LNCaP clone FGC (cell line): ENCODE data around the gene AHCTF1.
A peak's percentile ranks its signal among the peaks of the same experiment; 100 is the strongest.

Experiments
- DNase-seq: peaks from one replicate; pipeline ENCODE4 v3.0.0-alpha.2; 2011; ENCODE audit warnings: low read depth
- H3K4me3 ChIP-seq: 2 replicates; pipeline ENCODE4 v1.5.1; 2011; ENCODE audit warnings: mild to moderate bottlenecking, low read depth, low read length, control low read depth
- TF ChIP-seq, protein P1 (sequence below): IDR thresholded peaks from 2 replicates; pipeline ENCODE4 v1.5.1; 2012; ENCODE audit warnings: mild to moderate bottlenecking; ENCODE audit not compliant: control insufficient read depth, insufficient read depth; ENCODE audit errors: extremely low read depth

The AHCTF1 gene

DNA sequence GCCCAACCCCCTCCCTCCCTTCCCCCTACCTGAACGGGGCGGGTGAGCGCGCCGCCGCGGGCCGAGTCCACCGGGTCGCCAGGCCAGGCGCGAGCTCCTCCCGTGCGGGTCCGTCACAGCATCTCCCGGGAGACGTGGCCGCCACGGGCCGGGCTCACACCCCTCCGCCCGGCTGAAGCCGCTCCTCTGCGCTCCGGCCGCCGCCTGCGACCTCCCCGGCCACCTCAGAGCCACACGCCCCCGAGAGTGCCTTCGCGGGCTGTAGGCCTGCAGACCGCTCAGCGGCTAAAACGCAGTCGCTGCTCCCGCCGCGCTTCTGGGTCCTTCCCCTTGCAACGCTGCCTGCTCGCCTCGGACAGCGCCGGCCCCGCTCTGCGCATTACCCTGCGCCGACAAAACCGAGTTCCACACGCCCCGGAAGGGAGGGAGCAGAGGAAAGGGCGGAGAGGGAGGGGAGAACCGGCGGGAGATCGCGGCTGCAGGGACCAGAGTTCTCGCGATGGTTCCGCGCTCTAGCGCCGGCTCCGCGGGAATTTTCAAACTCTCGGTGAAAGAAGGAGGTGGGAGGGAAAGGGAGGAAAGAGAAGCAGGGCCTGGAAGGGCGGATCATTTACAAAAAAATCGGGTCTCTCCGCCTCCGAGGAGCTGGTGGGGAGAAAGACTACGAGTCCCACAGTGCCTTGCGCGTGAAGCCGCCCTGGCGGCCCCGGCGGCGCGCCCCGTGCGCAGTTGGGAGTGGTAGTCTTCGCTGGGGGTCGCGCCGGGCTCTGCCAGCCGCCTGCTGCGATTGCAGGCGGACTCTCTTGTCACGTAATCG is at the start of gene AHCTF1:
Gene AHCTF1, minus strand, starts transcription at position 400 of the 817 bp plus-strand sequence. CDS start 13,578 bp downstream, outside the sequence.
- TF ChIP-seq, protein P1, sequence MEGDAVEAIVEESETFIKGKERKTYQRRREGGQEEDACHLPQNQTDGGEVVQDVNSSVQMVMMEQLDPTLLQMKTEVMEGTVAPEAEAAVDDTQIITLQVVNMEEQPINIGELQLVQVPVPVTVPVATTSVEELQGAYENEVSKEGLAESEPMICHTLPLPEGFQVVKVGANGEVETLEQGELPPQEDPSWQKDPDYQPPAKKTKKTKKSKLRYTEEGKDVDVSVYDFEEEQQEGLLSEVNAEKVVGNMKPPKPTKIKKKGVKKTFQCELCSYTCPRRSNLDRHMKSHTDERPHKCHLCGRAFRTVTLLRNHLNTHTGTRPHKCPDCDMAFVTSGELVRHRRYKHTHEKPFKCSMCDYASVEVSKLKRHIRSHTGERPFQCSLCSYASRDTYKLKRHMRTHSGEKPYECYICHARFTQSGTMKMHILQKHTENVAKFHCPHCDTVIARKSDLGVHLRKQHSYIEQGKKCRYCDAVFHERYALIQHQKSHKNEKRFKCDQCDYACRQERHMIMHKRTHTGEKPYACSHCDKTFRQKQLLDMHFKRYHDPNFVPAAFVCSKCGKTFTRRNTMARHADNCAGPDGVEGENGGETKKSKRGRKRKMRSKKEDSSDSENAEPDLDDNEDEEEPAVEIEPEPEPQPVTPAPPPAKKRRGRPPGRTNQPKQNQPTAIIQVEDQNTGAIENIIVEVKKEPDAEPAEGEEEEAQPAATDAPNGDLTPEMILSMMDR, result no peak

GRCh38 chr1:246978785-246979184 is 47.0 kb upstream of the AHCTF1 start:
- DNase-seq, result no peak
- TF ChIP-seq, protein P1, result no peak
- H3K4me3 ChIP-seq, result no peak overlapping the region

More for the DNA sequence above, at the start of gene AHCTF1:
- H3K4me3 ChIP-seq, result peak within 1 kb of the TSS; percentile 90
- DNase-seq, result peak; percentile 96

DNA sequence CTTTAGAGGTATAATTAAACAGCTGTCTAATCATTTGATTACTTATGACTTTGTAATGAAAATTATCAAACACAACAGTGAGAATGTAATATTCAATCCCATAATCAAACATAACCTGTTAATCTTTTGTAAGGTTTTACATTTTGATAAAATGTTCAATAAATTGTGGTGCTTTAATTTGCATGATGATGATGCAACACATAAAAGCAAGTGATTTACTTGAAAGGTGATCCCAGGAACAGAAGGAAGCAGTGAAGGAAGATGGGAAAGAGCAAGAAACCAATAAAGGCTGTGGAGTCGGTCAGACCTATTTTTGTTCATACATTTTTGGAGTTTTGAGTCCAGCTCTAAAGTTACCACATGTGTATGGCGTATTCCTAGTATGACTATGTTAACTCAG is 46.5 kb upstream of the AHCTF1 start:
- no peak overlapping the region for H3K4me3 ChIP-seq

DNA sequence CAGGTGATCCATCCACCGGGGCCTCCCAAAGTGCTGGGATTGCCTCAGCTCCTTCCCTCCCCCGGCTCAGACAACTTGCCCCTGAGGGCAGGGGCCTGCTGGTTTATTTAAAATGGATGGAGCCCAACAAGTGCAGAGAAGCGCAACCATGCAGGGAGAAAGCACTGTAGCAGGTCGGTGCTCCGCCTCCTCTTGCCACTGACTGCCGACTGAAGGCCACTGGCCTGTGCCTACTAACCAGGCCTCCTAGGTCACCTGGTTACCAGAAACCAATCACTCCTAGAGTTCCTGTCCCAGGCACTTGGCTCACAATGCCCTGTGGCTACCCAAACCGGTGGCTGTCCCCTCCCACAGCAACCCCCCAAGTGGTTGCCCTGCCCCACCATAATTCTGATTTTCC is 40.2 kb upstream of the AHCTF1 start:
- no peak overlapping the region for H3K4me3 ChIP-seq
- no peak for DNase-seq
- TF ChIP-seq, protein P1, result no peak

More for the DNA sequence above, 46.5 kb upstream of the AHCTF1 start:
- DNase-seq, result no peak
- TF ChIP-seq, protein P1, result no peak

DNA sequence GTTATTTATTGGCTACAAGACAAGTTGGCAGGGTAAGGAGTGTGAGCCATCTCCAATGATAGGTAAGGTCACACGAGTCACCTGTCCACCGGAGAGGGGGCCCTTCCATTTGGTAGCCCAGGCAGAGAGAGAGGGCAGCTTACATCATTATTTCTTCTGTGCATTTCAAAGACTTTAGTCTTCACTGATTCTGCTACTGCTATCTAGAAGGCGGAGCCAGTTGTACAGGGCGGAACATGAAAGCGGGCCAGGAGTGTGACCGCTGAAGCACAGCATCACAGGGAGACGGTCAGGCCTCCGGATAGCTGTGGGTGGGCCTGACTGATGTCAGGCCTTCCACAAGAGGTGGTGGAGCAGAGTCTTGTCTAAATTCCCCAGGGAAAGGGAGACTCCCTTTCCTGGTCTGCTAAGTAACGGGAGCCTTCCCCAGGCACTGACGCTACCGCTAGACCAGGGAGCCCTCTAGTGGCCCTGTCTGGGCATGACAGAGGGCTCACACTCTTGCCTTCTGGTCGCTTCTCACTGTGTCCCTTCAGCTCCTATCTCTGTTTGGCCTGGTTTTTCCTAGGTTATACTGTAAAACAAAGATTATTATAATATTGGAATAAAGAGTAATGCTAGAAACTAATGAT is 39.5 kb upstream of the AHCTF1 start:
- TF ChIP-seq, protein P1, result peak; percentile 85
- peak; percentile 11 for DNase-seq

GRCh38 chr1:246969621-246970020 is 37.9 kb upstream of the AHCTF1 start:
- DNase-seq, result no peak
- H3K4me3 ChIP-seq, result no peak overlapping the region
- TF ChIP-seq, protein P1, result no peak

More for the DNA sequence above, 39.5 kb upstream of the AHCTF1 start:
- H3K4me3 ChIP-seq, result no peak overlapping the region
